NCI-H1436 (cell line): ENCODE data around the gene TMPRSS9.

Experiments used
- DNase-seq: peaks from one replicate; lab custom pipeline; 2025; lab: John Stamatoyannopoulos, UW

The TMPRSS9 gene

GRCh38 chr19:2359992-2360685, at the start of gene TMPRSS9:
TSS of gene TMPRSS9 (plus strand) at chr19:2360265. CDS start at chr19:2389786, 29,521 bp downstream.
- DNase-seq = no peak

DNA sequence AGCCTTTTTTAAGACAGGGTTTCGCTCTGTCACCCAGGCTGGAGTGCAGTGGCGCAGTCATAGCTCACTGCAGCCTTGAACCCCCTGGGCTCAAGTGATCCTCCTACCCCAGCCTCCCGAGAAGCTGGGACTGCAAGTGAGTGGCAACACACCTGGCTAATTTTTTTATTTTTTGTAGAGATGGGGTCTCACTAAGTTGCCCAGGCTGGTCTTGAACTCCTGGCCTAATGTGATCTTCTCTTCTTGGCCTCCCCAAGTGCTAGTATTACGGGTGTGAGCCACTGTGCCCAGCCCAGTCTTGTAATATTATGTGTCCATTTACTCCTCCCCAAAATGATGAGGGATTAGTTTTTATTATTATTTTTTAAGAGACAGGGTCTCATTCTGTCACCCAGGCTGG, 49.0 kb upstream of the TMPRSS9 start:
- DNase-seq = no peak

DNA sequence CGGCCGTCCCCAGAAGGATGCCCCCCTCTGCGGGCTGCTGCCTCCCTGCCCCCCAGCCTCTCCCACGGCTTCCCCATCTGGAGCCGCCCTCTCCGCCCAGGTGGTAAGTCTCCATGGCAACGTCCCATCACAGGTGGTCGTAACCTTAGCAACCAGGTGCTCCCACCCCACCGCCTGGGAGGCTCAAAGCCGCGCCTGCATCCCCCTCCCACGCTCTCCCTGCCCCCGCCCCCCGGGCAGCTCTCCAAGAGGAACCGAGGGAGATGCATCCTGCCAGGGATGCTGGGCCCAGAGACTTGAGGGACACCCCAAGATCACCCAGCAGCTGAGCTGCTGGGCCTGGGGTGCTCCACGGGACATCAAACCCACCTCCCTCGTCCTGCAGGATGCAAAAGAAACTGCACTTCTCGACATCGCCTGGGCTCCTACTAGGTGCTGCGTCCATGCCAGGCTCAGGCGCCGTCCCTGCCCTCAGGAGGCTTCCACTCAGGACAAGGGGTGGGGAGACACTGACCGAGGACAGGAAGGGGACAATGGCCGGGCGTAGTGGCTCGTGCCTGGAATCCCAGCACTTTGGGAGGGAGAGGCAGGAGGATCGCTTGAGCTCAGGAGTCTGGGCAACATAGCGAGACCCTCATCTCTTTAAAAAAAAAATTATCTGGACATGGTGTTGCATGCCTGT, 47.1 kb upstream of the TMPRSS9 start:
- peak; percentile 42 for DNase-seq

DNA sequence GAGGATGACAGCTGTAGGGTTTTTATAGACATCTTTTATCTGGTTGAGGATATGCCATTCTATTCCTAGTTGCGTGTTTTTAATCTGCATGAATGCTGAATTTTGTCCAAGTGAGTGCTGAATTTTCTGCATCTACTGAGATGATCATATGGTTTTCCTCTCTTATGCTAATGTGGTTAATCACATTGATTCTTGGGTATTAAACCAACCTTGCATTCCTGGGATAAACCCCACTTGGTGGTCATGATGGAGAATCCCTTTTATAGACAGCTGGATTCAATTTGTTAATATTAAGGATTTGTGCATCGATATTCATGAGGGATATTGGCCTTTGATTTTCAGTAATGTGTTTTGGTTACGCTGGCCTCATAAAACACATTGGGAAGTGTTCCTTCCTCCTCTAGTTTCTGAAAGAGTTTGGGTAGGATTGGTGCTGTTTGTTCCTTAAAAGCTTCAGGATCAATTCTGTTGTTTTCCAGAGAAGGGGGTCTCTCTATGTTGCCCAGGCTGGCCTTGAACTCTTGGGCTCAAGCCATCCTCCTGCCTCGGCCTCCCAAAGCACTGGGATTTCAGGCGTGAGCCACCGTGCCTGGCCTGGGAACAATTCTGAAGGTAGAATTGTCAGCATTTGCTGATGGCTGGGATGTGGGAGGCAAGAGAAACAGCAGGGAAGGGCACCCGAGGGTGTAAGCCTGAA, 44.8 kb upstream of the TMPRSS9 start:
- no peak for DNase-seq

DNA sequence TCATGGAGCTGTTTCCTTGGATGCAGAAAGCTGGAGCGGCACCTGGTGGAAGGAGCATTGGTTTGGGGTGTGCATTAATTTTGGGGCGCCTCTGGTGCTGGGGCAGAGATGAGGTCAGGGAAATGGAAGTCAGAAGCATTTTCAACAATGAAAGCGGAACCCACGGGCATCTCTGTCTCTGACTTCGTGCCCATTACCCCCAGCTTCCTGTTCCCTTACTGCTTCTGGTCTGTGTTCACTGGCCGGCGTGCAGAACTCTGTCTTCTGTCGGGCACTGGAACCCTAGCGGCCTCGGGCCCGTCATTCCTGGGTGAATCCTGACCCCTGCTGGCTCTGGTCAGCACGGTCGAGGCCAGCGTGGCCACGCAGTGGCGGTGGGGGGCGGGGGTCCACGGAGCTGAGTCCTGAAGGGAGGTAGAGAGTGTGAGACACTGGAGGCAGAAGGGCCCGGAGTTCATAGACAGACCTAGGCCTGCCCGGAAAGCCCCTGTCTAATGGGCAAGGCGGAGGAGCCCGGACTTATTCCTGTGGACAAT, 44.2 kb upstream of the TMPRSS9 start:
- no peak for DNase-seq

GRCh38 chr19:2317300-2317699, 42.8 kb upstream of the TMPRSS9 start:
- no peak for DNase-seq

GRCh38 chr19:2317756-2318155, 42.3 kb upstream of the TMPRSS9 start:
- DNase-seq = no peak

DNA sequence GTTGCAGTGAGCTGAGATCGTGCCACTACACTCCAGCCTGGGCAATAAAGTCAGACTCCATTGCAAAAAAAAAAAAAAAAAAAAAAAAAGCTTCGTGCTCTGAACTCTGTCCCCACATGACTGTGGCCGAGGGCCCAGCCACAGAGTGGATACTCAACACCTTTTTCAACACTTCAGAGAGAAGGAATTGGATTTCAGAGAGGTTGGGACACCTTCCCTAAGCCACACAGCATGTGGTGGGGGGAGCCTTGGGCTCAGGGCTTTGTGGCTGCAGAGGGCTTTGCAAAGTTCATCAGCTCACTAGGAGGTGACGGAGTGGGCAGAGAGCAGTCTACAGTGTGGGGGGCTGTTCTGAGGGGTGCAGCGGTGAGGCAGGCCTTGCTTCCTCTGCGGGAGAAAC, 41.1 kb upstream of the TMPRSS9 start:
- DNase-seq = no peak

GRCh38 chr19:2319551-2319950, 40.5 kb upstream of the TMPRSS9 start:
- DNase-seq = no peak

DNA sequence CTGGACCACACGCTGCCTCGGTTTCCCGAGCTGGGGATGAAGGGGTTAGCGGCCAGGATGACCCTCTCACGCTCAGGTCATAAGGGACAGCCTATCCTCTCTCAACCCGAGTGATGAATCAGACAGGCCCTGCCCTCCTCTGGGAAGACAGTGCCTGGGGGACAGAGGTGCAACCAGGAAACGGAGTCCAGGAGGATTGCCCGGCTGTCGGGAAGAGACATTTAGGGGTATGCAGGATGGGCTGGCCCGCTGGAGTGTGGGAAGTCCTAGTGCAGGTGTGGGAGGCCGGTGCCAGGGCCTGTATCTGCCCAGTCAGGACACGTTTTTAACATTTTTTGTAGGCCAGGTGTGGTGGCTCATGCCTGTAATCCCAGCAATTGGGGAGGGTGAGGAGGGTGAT, 40.0 kb upstream of the TMPRSS9 start:
- no peak for DNase-seq

- no peak for DNase-seq
These were observed 39.1 kb upstream of the TMPRSS9 start for GRCh38 chr19:2320939-2321338.

DNA sequence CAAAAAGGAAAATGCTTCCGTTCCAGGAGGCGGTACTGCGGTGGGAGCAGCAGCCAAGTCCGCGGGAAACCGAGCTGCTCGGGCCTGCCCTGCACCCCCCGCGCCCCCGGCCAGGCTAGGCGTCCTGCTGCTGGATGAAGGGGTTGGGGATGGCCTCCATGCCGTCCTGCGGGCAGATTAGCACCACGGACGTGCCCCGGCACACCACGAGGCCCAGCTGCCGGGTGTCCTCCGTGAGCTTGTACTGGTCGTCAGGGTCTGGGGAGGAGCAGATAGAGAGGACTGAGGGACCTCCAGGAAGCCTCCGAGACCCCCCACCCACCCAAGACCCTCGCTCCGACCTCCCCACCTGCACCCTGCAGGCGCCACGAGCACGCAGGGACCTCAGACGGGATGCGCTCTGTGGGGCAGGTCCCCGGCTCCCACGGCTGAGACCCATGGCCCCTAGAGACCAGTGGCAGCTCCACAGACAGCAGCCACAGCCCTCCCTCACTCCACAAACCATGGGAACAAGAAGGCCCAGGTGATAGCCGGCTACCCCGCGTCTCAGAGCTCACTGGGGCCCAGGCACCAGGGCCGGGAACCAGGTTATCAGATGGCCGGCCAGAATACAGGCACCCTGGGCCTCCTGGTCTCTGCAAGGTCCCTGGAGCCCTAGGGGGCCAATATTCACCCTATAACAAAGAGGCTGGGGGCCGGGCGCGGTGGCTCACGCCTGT, 38.3 kb upstream of the TMPRSS9 start:
- DNase-seq = no peak

GRCh38 chr19:2323707-2324106, 36.4 kb upstream of the TMPRSS9 start:
- no peak for DNase-seq

DNA sequence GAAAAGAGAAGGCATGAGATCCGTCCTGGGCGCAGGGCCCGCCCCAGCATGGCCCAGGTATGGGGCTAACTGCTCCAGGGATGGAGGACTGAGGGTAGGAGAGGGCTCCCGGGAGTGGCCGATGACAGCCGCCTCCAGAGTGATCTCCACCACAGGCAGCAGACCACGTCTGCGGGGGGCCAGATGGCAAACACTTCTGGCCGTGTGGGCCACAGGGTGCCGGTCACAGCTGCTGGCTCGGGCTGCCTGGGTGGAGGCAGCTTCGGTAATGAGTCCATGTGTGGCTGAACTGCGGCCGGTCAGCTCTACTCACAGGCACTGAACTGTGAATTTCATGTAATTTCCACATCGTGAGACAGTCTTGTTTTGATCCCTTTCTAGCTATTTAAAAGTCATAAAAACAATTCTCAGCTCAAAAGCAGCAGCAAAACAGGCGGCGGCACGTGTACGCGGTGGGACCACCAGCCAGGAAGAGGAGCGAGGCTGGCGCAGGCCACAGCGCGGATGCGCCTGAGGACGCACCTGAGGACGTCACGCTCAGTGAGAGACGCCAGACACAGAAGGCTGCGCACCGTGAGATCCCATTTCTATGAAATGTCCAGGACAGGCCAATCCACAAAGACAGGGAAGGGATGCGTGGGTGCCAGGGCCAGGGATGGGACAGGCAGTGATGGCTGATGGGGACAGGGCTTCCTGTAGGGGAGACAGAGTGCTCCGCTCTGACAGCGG, 35.7 kb upstream of the TMPRSS9 start:
- DNase-seq = no peak

DNA sequence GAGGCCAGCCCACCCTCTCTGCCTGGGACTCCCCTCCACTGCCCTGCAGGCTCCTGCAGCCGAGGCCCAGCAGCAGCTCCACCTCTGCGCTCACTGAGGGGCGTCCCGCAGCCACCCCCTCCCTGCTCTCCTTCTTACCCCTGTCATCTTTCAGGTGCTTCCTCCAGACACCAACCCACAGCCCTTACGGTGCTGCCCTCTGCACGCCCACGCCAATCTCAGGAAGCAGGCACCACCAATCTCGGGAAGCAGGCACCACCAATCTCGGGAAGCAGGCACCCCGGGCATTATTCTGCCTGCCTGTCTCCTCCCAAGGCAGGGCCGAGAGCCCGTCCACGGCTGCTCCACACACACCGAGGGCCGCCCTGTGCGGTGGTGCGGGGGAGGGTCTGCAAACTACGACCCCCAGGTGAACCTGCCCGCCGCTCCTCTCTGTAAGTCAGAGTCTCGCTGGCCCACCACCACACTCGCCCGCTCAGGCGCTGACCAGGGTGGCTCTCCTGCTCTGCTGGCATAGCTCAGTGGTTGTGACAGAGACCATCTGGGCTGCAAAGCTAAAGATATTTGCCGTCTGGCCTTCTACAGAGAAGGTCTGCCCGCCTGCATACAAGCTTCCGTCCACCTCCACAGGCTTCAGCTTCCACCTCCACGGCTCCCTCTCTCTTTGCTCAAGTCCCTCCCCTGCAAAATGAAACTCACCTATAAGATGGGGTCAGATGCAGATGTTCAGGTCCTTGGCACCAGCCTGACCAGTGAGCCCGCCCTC, 34.6 kb upstream of the TMPRSS9 start:
- no peak for DNase-seq

DNA sequence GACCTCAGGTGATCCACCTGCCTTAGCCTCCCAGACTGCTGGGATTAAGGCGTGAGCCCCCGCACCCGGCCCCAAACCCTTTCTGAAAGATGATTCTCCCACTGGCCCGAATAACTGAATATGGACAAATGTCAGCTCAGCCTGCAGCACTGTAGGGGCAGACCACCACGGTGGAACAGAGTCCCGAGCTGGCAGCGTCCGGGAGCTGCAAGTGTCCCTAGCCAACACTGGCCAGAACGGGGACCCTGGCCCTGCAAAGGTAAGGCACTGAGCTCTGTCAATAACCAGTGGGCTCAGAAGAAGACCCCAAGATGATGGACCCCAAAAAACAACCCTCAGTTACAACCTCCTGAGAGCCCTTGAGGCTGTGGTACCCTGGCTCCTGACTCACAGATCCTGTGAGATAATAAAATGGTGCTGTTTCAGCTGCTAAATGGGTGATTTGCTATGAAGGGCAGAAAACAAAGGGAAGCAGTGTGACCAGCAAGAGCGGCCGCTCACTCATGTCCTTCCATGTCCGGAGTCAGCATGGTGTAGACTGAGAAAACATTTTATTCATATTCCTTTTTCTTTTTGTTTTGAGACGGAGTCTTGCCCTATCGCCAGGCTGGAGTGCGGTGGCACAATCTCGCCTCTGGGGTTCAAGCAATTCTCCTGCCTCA, 33.2 kb upstream of the TMPRSS9 start:
- no peak for DNase-seq

DNA sequence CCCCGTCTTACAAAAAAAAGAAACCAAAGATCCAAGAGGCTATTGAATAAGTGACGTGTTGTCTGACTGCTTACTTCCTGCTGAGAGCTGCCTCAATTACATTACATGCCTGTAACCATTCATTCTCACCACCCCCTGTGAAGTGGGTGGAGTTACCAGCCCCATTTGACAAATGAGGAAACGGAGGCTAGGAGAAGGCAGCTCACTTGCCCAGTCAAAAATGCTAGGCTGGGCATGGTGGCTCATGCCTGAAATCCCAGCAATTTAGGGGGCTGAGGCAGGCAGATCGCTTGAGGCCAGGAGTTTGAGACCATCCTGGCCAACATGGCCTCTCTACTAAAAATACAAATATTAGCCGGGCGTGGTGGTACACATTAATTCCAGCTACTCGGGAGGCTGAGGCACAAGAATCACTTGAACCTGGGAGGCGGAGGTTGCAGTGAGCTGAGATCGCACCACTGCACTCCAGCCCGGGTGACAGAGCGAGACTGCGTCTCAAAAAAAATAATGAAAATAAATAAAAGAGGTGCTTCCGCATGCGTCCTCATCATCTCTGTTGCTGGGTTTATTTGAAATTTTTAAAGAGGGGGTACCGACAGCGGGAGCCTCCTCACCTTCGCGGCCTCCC, 32.2 kb upstream of the TMPRSS9 start:
- DNase-seq = no peak

DNA sequence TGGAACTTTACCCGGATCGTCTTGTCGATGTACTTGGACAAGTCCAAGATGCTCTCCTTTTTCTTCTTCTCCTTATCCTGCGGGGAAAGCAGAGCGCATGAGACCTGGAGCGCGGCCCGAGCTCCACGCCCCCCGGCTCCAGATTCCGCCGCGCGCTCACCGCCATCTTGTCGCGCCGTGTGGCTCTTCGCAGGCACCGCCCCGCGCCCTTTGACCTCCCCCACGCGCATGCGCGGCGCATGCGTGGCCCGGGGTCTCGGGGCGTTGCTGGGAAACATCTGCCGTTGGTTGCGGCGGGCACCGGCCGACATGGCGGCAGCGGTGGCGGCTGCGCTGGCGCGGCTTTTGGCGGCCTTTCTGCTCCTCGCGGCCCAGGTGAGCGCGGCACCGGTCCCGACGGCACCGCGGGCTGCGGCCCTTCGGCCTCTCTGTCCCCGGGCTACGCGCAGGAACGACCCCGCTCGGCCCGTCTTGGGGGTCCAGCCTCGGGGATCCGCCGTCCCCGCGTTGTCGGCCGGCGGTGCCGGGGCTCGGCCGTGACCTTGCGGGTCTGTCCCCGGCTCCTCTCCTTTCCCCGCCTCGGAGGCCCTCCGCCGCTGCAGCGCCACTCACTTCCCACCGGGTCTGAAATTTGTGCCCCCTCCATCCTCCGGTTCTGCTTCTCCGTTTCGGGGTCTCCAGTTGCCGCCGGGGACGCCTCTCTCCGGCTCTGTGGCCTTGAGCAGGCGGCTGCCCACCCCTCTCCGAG, 31.5 kb upstream of the TMPRSS9 start, which contains the start of the genes LSM7 and SPPL2B:
TSS of gene LSM7 (minus strand) at position 186 of the 748 bp plus-strand sequence. CDS start at position 166, 20 bp downstream.
TSS of gene SPPL2B (plus strand) at position 284 of the 748 bp plus-strand sequence. CDS start at position 310, 26 bp downstream.
- peak; percentile 85 for DNase-seq

GRCh38 chr19:2329149-2329478, 31.0 kb upstream of the TMPRSS9 start:
- DNase-seq = no peak
